ENCODE measurements around the gene TADA2A. TPM values are rescaled to one million over a fixed set of nuclear protein-coding genes. Genes with fewer than 3 reads are reported as not detected.
A peak's percentile ranks its signal among the peaks of the same experiment; 100 is the strongest.

Gene TADA2A
- total RNA-seq, 4 donors from 2014 or later: 6.7 to 8.9 (median 7.6) TPM

- H3K4me3 ChIP-seq: peak overlapping the region; percentile 74 to 91 (median 84)
- peaks cover 19 to 70% (median 26%) of the 10 kb centered on the region in 3 donors for H3K4me1 ChIP-seq
- no peak for DNase-seq
- H3K27me3 ChIP-seq: no peaks in the 10 kb centered on the region
- TF ChIP-seq CTCF (IDR thresholded peaks at IDR 0.05) (no peak), POLR2A (IDR thresholded peaks at IDR 0.05) (no peak)
- H3K9me3 ChIP-seq: no peaks in the 10 kb centered on the region
- peak overlapping the region; percentile 90 to 97 (median 92) for H3K27ac ChIP-seq
- no peaks in the 10 kb centered on the region for H3K36me3 ChIP-seq
- intact Hi-C loops (cut with DNase I): no loop called here
- WGBS, 2 donors: 7 to 24% methylated on average over 7 of the region's 7 CpGs
These were observed 81.4 kb downstream of the TADA2A start for GRCh38 chr17:37488009-37488604.

- H3K27ac ChIP-seq: peak overlapping the region; percentile 90 to 97 (median 92)
- no peak for DNase-seq
- WGBS, 2 donors: 0 to 7% methylated on average over 13 to 25 of the region's 25 CpGs
- H3K9me3 ChIP-seq: no peaks in the 10 kb centered on the region
- intact Hi-C loops (cut with DNase I): no loop called here
- H3K36me3 ChIP-seq: no peaks in the 10 kb centered on the region
- H3K27me3 ChIP-seq: no peaks in the 10 kb centered on the region
- peaks cover 19 to 70% (median 26%) of the 10 kb centered on the region in 3 donors for H3K4me1 ChIP-seq
- peak overlapping the region; percentile 74 to 91 (median 84) for H3K4me3 ChIP-seq
- no peak for TF ChIP-seq POLR2A (IDR thresholded peaks at IDR 0.05)
- TF ChIP-seq CTCF (IDR thresholded peaks at IDR 0.05): no peak
These were observed 82.0 kb downstream of the TADA2A start for GRCh38 chr17:37488607-37489196.

GRCh38 chr17:37489197-37490001 lies 82.7 kb downstream of the TADA2A start, which contains the start of gene DUSP14:
TSS of gene DUSP14 (plus strand) at chr17:37489891. CDS start at chr17:37512273, 22,382 bp downstream.
- Histone ChIP-seq H3K4me1 (peaks cover 19 to 71% (median 26%) of the 10 kb centered on the region in 3 donors), H3K27ac (peak within 1 kb of the TSS; percentile 90 to 97 (median 92)), H3K27me3 (no peaks in the 10 kb centered on the region), H3K4me3 (peak within 1 kb of the TSS; percentile 74 to 91 (median 84)), H3K9me3 (no peaks in the 10 kb centered on the region), H3K36me3 (no peaks in the 10 kb centered on the region)
- intact Hi-C loops (cut with DNase I): no loop called here
- WGBS, 2 donors: 0% methylated on average over 2 to 4 of the region's 100 CpGs
- peak in 2 of 4 donors; percentile 57 to 64 for TF ChIP-seq POLR2A (IDR thresholded peaks at IDR 0.05)
- no peak for TF ChIP-seq CTCF (IDR thresholded peaks at IDR 0.05)
- no peak for DNase-seq

- H3K27ac ChIP-seq: peak overlapping the region; percentile 90 to 97 (median 92)
- TF ChIP-seq POLR2A (IDR thresholded peaks at IDR 0.05): no peak
- peak in 3 of 6 experiments; percentile 11 to 52 (median 24) for TF ChIP-seq CTCF (IDR thresholded peaks at IDR 0.05)
- H3K9me3 ChIP-seq: no peaks in the 10 kb centered on the region
- intact Hi-C loops (cut with DNase I): no loop called here
- H3K4me1 ChIP-seq: peaks cover 19 to 73% (median 26%) of the 10 kb centered on the region in 3 donors
- no peaks in the 10 kb centered on the region for H3K27me3 ChIP-seq
- no peaks in the 10 kb centered on the region for H3K36me3 ChIP-seq
- peak overlapping the region; percentile 74 to 91 (median 84) for H3K4me3 ChIP-seq
- DNase-seq: no peak
- WGBS, 2 donors: 0% methylated on average over 13 to 27 of the region's 56 CpGs
These were observed 83.4 kb downstream of the TADA2A start for GRCh38 chr17:37490022-37490587.
